Testis (tissue), 2 donors: ENCODE results near the gene ACYP2.

Source experiments
- POLR2A ChIP-seq: fragments of 450-650 bp; IDR thresholded peaks from one replicate; pipeline ENCODE4 v1.6.1; 2017; ENCODE audit warnings: antibody characterized with exemption, mild to moderate bottlenecking, moderate library complexity
- TF ChIP-seq, protein P1 (sequence below), 3 experiments: fragments of 450-650 bp in 2 of 3; fragments of 200-600 bp in 1 of 3; sonication (generic) in 1 of 3; IDR thresholded peaks; one replicate each; pipeline ENCODE4 v1.5.1; 2016 to 2019; ENCODE audit warnings: antibody characterized with exemption in 3 of 3, mild to moderate bottlenecking in 2 of 3, moderate library complexity in 1 of 3

DNA sequence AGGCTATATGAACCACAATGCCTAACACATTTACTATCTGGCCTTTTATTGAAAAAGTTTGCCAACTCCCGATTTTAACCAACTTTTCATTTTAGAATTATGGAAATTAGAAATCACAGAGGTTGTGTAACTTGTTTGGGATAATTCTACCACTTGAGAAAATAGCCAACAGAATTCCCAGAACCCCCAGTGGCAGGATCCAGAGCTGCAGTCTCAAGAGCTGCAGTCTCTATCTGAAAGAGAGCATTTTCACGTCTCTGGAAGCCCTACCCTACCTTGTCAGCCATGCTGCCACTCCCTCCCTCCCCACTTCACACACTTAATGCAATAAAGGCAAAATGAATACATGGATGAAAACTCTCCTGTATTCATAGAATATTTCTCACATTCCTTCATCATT is 164.0 kb downstream of the ACYP2 start:
- TF ChIP-seq, protein P1, sequence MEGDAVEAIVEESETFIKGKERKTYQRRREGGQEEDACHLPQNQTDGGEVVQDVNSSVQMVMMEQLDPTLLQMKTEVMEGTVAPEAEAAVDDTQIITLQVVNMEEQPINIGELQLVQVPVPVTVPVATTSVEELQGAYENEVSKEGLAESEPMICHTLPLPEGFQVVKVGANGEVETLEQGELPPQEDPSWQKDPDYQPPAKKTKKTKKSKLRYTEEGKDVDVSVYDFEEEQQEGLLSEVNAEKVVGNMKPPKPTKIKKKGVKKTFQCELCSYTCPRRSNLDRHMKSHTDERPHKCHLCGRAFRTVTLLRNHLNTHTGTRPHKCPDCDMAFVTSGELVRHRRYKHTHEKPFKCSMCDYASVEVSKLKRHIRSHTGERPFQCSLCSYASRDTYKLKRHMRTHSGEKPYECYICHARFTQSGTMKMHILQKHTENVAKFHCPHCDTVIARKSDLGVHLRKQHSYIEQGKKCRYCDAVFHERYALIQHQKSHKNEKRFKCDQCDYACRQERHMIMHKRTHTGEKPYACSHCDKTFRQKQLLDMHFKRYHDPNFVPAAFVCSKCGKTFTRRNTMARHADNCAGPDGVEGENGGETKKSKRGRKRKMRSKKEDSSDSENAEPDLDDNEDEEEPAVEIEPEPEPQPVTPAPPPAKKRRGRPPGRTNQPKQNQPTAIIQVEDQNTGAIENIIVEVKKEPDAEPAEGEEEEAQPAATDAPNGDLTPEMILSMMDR (IDR thresholded peaks at IDR 0.05), result no peak
- no peak for TF ChIP-seq POLR2A
